ENCODE data around the gene LTB4R.

The LTB4R gene

DNA sequence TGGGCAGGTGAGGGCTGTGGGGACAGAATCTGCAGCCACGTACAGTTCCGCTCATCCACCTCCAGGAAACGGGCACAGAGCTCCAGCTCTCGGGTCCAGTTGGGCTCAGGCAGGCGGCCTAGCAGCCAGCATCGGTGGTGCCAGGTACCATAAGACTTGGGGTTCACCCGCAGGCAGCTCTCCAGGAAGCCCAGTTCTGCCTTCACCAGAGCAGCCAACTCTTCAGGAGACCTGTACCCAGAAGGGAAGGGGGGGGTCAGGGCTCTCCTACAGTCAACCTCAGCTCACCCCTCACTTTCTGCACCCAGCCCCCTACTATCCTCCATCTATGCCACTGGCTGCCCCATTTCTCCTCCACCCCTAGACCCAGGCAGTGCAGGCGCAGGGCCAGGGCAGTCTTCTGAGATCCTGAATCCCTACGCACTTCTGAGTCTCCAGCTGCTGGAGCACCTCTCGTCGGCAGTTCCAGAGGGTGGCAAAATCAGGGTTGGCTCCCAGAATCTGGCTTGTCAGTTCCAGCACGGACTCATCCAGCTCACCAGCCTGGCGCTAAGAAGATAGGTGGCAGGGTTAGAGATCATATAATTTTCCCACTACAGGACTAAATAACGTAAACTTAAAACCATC lies 41.3 kb upstream of the LTB4R start:
- TF ChIP-seq SIN3A (IDR thresholded peaks at IDR 0.05; ENCODE audit: borderline replicate concordance, insufficient read depth, low read length): no peak
- TF ChIP-seq POLR2AphosphoS5 (IDR thresholded peaks at IDR 0.05; ENCODE audit: low read depth, low read length): no peak
- TF ChIP-seq, protein P1, sequence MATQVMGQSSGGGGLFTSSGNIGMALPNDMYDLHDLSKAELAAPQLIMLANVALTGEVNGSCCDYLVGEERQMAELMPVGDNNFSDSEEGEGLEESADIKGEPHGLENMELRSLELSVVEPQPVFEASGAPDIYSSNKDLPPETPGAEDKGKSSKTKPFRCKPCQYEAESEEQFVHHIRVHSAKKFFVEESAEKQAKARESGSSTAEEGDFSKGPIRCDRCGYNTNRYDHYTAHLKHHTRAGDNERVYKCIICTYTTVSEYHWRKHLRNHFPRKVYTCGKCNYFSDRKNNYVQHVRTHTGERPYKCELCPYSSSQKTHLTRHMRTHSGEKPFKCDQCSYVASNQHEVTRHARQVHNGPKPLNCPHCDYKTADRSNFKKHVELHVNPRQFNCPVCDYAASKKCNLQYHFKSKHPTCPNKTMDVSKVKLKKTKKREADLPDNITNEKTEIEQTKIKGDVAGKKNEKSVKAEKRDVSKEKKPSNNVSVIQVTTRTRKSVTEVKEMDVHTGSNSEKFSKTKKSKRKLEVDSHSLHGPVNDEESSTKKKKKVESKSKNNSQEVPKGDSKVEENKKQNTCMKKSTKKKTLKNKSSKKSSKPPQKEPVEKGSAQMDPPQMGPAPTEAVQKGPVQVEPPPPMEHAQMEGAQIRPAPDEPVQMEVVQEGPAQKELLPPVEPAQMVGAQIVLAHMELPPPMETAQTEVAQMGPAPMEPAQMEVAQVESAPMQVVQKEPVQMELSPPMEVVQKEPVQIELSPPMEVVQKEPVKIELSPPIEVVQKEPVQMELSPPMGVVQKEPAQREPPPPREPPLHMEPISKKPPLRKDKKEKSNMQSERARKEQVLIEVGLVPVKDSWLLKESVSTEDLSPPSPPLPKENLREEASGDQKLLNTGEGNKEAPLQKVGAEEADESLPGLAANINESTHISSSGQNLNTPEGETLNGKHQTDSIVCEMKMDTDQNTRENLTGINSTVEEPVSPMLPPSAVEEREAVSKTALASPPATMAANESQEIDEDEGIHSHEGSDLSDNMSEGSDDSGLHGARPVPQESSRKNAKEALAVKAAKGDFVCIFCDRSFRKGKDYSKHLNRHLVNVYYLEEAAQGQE (IDR thresholded peaks at IDR 0.05; ENCODE audit: insufficient read depth in 1 of 2, low read depth in 2 of 2, low read length in 2 of 2): no peak
- TF ChIP-seq FOXP2 (optimal IDR thresholded peaks at IDR 0.05; ENCODE audit: borderline replicate concordance, extremely low read depth, extremely low read length, insufficient read depth): no peak
- no peak for TF ChIP-seq TAF1 (IDR thresholded peaks at IDR 0.05; ENCODE audit: borderline replicate concordance, insufficient read depth, low read length)

DNA sequence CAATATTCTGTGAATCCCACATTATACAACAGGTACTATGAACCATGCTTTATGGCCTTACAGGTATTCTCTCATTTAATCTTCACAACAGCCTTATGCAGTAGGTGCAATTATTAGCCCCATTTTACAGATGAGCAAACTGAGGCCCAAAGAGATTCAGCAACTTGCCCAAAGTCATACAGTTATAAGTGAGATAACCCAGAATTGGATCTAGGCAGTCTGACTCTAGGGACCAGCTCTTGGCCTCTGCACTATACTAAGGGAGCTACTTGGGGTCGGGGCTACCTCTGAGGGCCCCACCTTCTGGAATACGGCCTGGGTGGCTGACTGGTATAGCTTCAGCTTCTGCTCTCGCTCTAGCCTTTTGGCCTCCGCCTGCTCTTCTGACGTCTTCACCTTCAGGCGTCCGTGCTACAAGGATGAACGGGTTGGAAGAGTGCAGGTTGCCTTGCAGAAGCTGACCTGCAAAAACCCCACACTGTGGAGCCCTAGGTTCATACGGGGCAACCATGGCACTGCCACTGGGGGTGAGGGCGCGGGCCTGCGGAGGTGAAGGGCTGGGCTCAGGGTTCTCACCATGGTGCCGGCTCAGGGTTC lies 40.7 kb upstream of the LTB4R start:
- TF ChIP-seq FOXP2 (optimal IDR thresholded peaks at IDR 0.05; ENCODE audit: borderline replicate concordance, extremely low read depth, extremely low read length, insufficient read depth) (no peak), SIN3A (IDR thresholded peaks at IDR 0.05; ENCODE audit: borderline replicate concordance, insufficient read depth, low read length) (no peak), TAF1 (IDR thresholded peaks at IDR 0.05; ENCODE audit: borderline replicate concordance, insufficient read depth, low read length) (no peak)
- TF ChIP-seq, protein P1 (IDR thresholded peaks at IDR 0.05; ENCODE audit: insufficient read depth in 1 of 2, low read depth in 2 of 2, low read length in 2 of 2): no peak

GRCh38 chr14:24271134-24271833 lies 40.0 kb upstream of the LTB4R start, which contains the start of gene RABGGTA:
Gene RABGGTA (minus strand): TSS chr14:24271597. CDS start chr14:24271115, 482 bp downstream.
- TF ChIP-seq, protein P1 (IDR thresholded peaks at IDR 0.05; ENCODE audit: insufficient read depth in 1 of 2, low read depth in 2 of 2, low read length in 2 of 2): no peak
- no peak for TF ChIP-seq TAF1 (IDR thresholded peaks at IDR 0.05; ENCODE audit: borderline replicate concordance, insufficient read depth, low read length)
- no peak for TF ChIP-seq SIN3A (IDR thresholded peaks at IDR 0.05; ENCODE audit: borderline replicate concordance, insufficient read depth, low read length)
- TF ChIP-seq POLR2AphosphoS5 (IDR thresholded peaks at IDR 0.05; ENCODE audit: low read depth, low read length): no peak
- peak; percentile 93 for TF ChIP-seq FOXP2 (optimal IDR thresholded peaks at IDR 0.05; ENCODE audit: borderline replicate concordance, extremely low read depth, extremely low read length, insufficient read depth)

GRCh38 chr14:24271834-24272263 lies 39.5 kb upstream of the LTB4R start:
- TF ChIP-seq FOXP2 (optimal IDR thresholded peaks at IDR 0.05; ENCODE audit: borderline replicate concordance, extremely low read depth, extremely low read length, insufficient read depth): no peak
- TF ChIP-seq SIN3A (IDR thresholded peaks at IDR 0.05; ENCODE audit: borderline replicate concordance, insufficient read depth, low read length): no peak
- no peak for TF ChIP-seq TAF1 (IDR thresholded peaks at IDR 0.05; ENCODE audit: borderline replicate concordance, insufficient read depth, low read length)
- no peak for TF ChIP-seq POLR2AphosphoS5 (IDR thresholded peaks at IDR 0.05; ENCODE audit: low read depth, low read length)
- TF ChIP-seq, protein P1 (IDR thresholded peaks at IDR 0.05; ENCODE audit: insufficient read depth in 1 of 2, low read depth in 2 of 2, low read length in 2 of 2): no peak

Measured in PFSK-1 (cell line).